Cardiac muscle cell (in vitro differentiated cells and primary cell): ENCODE data around the gene SLC25A22. TPM values are rescaled to one million over a fixed set of nuclear protein-coding genes. Genes with fewer than 3 reads are reported as not detected.

Experiments
- DNase-seq, 2 donors: peaks; one replicate each; pipeline versions ENCODE4 v3.0.0 to v3.0.0-alpha.2; 2010 to 2017; ENCODE audit warnings: low read depth in 1 of 2, low spot score in 1 of 2
- H3K27ac ChIP-seq: fragments of 200-600 bp; sonication (generic); 2 replicates; pipeline ENCODE4 v1.5.1; 2016
- H3K27me3 ChIP-seq: fragments of 200-600 bp; sonication (generic); 2 replicates; pipeline ENCODE4 v1.6.0; 2016; ENCODE audit warnings: control low read depth
- H3K36me3 ChIP-seq: fragments of 200-600 bp; sonication (generic); 2 replicates; pipeline ENCODE4 v1.5.1; 2016; ENCODE audit warnings: control low read depth
- H3K4me1 ChIP-seq: fragments of 200-600 bp; sonication (generic); 2 replicates; pipeline ENCODE4 v1.8.1; 2017; ENCODE audit warnings: low read depth, mild to moderate bottlenecking, mixed run types
- H3K4me3 ChIP-seq: fragments of 200-600 bp; sonication (generic); 2 replicates; pipeline ENCODE4 v1.5.1; 2016; ENCODE audit warnings: mild to moderate bottlenecking
- H3K9me3 ChIP-seq: fragments of 200-600 bp; sonication (generic); 2 replicates; pipeline ENCODE4 v1.5.1; 2017; ENCODE audit warnings: low read depth, mild to moderate bottlenecking, control low read depth
- CTCF ChIP-seq: IDR thresholded peaks from 2 replicates; pipeline ENCODE4 v1.5.1; 2012; ENCODE audit warnings: low read depth, mild to moderate bottlenecking, low read length
- polyA plus RNA-seq: library from polyadenylated mRNA; unstranded; fragments of >200 nt; fragmentation: Nextera tagmentation; extraction: Ambion mirVana; gene quantifications from 2 replicates; pipeline ENCODE4 v1.2.1, GENCODE V29; 2016
- total RNA-seq: library from RNA; depleted of rRNA; stranded (reverse); fragments of >200 nt; gene quantifications from 2 replicates; pipeline ENCODE4 v1.2.3, GENCODE V29; 2016

Gene SLC25A22
- total and polyA plus RNA-seq, 2 experiments from 2014 or later: 17.6 to 21.2 TPM

DNA sequence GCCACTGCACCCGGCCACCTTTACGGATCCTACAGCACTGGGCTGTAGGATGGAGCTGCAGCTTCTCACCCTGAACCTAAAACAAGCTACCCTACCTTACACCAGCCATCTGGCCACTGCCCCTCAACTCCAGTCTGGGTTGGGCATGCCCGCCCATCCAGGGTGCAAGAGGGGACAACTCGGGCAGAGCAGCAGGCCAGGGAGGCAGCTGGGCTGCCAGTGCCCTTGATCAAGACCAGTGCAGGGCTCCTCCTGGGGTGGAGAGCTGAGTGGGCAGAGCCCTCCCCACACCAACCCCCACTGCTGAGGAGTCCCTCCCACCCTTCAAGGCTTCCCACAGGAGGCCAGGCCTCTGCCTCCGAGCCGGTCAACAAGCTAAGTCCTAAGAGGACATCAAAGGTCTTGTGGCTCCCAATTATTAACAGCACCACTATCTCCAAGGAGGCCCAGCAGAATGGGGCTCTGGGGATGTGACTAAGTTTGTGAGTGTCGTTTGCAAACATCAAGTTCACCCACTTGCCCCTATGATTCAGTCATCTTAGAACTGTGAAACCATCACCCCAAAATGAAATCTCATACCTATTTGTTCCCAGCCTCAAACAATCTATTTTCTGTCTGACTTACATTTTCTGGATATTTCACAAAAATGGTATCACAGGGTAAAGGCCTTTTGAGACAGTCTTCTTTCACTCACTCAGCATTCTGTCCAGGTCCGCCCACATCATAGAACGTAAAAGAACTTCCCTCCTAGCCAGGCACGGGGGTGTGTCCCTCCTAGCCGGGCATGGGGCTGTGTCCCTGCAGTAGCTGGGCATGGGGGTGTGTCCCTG lies 31.8 kb downstream of the SLC25A22 start:
- H3K9me3 ChIP-seq: no peaks in the 10 kb centered on the region
- no peak overlapping the region for H3K4me3 ChIP-seq
- peak overlapping the region; percentile 22 for H3K27ac ChIP-seq
- H3K27me3 ChIP-seq: no peaks in the 10 kb centered on the region
- DNase-seq: no peak
- TF ChIP-seq CTCF: no peak
- peaks cover 22% of the 10 kb centered on the region for H3K36me3 ChIP-seq
- H3K4me1 ChIP-seq: no peaks in the 10 kb centered on the region

DNA sequence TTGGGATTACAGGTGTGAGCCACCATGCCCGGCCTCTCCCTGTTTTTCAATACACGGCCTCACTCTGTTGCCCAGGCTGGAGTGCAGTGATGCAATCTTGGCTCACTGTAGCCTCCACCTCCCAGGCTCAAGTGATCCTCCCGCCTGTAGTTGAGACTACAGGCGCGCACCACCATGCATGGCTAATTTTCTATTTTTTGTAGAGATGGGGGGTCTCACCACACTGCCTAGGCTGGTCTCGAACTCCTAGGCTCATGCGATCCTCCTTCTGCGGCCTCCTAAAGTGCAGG lies 32.3 kb downstream of the SLC25A22 start:
- Histone ChIP-seq H3K27ac (peak overlapping the region; percentile 22), H3K4me1 (no peaks in the 10 kb centered on the region), H3K4me3 (no peak overlapping the region), H3K9me3 (no peaks in the 10 kb centered on the region), H3K36me3 (peaks cover 18% of the 10 kb centered on the region), H3K27me3 (no peaks in the 10 kb centered on the region)
- no peak for DNase-seq
- no peak for TF ChIP-seq CTCF

- no peaks in the 10 kb centered on the region for H3K9me3 ChIP-seq
- peaks cover 18% of the 10 kb centered on the region for H3K36me3 ChIP-seq
- peak; percentile 43 for TF ChIP-seq CTCF
- H3K4me3 ChIP-seq: no peak overlapping the region
- H3K27me3 ChIP-seq: no peaks in the 10 kb centered on the region
- peak; percentile 55 to 64 for DNase-seq
- H3K27ac ChIP-seq: peak overlapping the region; percentile 22
- H3K4me1 ChIP-seq: no peaks in the 10 kb centered on the region
Measured at GRCh38 chr11:765025-765801, 32.9 kb downstream of the SLC25A22 start.

DNA sequence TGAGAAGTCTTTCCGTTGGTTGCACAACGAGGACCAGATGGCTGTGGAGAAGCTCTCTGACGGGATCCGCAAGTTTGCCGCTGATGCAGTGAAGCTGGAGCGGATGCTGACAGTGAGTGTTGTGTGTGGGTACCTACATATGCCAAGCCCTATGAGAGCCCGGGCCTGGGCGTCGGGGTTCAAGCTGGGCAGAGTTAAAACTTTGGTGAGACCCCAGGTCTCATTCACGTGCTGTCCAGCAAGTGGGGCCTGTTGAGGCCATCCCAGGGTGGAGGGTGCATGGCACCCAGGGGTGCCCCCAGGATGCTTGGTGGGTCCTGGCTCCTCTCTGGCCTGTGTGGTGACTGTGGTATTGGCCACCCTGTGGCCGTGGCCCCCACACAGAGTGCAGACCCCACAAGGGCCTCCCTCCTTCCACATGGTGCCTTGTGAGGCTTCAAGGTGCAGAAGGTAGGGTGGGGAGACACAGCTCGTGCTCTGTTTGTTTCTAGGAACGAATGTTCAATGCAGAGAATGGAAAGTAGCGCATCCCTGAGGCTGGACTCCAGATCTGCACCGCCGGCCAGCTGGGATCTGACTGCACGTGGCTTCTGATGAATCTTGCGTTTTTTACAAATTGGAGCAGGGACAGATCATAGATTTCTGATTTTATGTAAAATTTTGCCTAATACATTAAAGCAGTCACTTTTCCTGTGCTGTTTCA lies 33.6 kb downstream of the SLC25A22 start:
- H3K9me3 ChIP-seq: no peaks in the 10 kb centered on the region
- H3K27ac ChIP-seq: peak overlapping the region; percentile 22
- H3K4me1 ChIP-seq: no peaks in the 10 kb centered on the region
- TF ChIP-seq CTCF: no peak
- no peak overlapping the region for H3K4me3 ChIP-seq
- no peak for DNase-seq
- H3K36me3 ChIP-seq: peaks cover 22% of the 10 kb centered on the region
- no peaks in the 10 kb centered on the region for H3K27me3 ChIP-seq

- Histone ChIP-seq H3K27ac (no peak overlapping the region), H3K4me3 (no peak overlapping the region), H3K36me3 (peaks cover 28% of the 10 kb centered on the region), H3K4me1 (no peaks in the 10 kb centered on the region), H3K27me3 (no peaks in the 10 kb centered on the region), H3K9me3 (no peaks in the 10 kb centered on the region)
- no peak for TF ChIP-seq CTCF
- DNase-seq: no peak
Measured at GRCh38 chr11:763549-764321, 34.3 kb downstream of the SLC25A22 start.
